B cell (primary cell): ENCODE measurements around the gene TRIM72. TPM values are rescaled to one million over a fixed set of nuclear protein-coding genes. Genes with fewer than 3 reads are reported as not detected.
A peak's percentile ranks its signal among the peaks of the same experiment; 100 is the strongest.

ENCODE experiments used
- ATAC-seq: fragments of 200-7000 bp; cut with Tn5 transposase; one replicate; pipeline ENCODE4 v1.10.0; 2021; ENCODE audit warnings: low read depth, mild to moderate bottlenecking, moderate number of reproducible peaks, moderate library complexity
- CTCF ChIA-PET: fragments of 350-600 bp; sonication (Branson Sonifier 250); formaldehyde crosslinking; loops from one replicate; lab custom pipeline; 2021; ENCODE audit warnings: antibody characterized with exemption, inconsistent platforms; lab: Charles Lee
- POLR2A ChIA-PET: fragments of 350-600 bp; sonication (Branson Sonifier 250); formaldehyde crosslinking; loops from one replicate; lab custom pipeline; 2021; ENCODE audit warnings: antibody characterized with exemption; lab: Charles Lee
- DNase-seq: peaks from one replicate; pipeline ENCODE4 v3.0.0; 2013
- H2AFZ ChIP-seq: 2 replicates; pipeline ENCODE4 v1.6.1; 2012; ENCODE audit warnings: mild to moderate bottlenecking, low read depth, low read length; ENCODE audit not compliant: insufficient read depth, poor library complexity, severe bottlenecking
- H3K27ac ChIP-seq, 2 donors: 1 replicate in 1 of 2; 2 replicates in 1 of 2; pipeline ENCODE4 v1.5.1; 2012 to 2013; ENCODE audit warnings: low read length in 2 of 2, mild to moderate bottlenecking in 2 of 2, moderate library complexity in 1 of 2
- H3K27me3 ChIP-seq, 4 experiments: fragments of 200-600 bp in 1 of 4; sonication (generic) in 1 of 4; replicated peaks in 1 of 4; 1 replicate in 2 of 4; 2 replicates in 2 of 4; pipeline versions ENCODE4 v1.6.1 to v1.7.0; 2013 to 2016; ENCODE audit warnings: low read length in 3 of 4, mild to moderate bottlenecking in 2 of 4, mixed read lengths in 1 of 4, moderate library complexity in 1 of 4; ENCODE audit not compliant: insufficient read depth in 4 of 4, control insufficient read depth in 3 of 4; ENCODE audit errors: control extremely low read depth in 1 of 4
- H3K36me3 ChIP-seq, 2 experiments: replicated peaks in 1 of 2; 1 replicate in 1 of 2; 2 replicates in 1 of 2; pipeline versions ENCODE4 v1.6.1 to v1.7.1; 2013; ENCODE audit warnings: low read length in 1 of 2; ENCODE audit not compliant: insufficient read depth in 2 of 2, control insufficient read depth in 1 of 2; ENCODE audit errors: control extremely low read depth in 1 of 2, extremely low read depth in 1 of 2
- H3K4me1 ChIP-seq, 2 donors: fragments of 200-600 bp in 1 of 2; sonication (generic) in 1 of 2; 1 replicate in 1 of 2; 2 replicates in 1 of 2; pipeline versions ENCODE4 v1.5.1 to v1.6.1; 2013 to 2017; ENCODE audit warnings: low read length in 2 of 2; ENCODE audit not compliant: control insufficient read depth in 2 of 2, insufficient read depth in 2 of 2
- H3K4me2 ChIP-seq: replicated peaks from 2 replicates; pipeline ENCODE3; 2012; ENCODE audit warnings: mild to moderate bottlenecking, low read depth, low read length; ENCODE audit not compliant: poor library complexity, severe bottlenecking
- H3K4me3 ChIP-seq, 5 experiments: fragments of 200-600 bp in 1 of 5; sonication (generic) in 1 of 5; 1 replicate in 3 of 5; 2 replicates in 2 of 5; pipeline versions ENCODE4 v1.5.1 to v1.7.0; 2011 to 2016; ENCODE audit warnings: low read length in 4 of 5, mild to moderate bottlenecking in 4 of 5, low read depth in 2 of 5, control low read depth in 1 of 5, moderate library complexity in 1 of 5; ENCODE audit not compliant: insufficient read depth in 1 of 5; ENCODE audit errors: control extremely low read depth in 1 of 5, extremely low read depth in 1 of 5
- H3K79me2 ChIP-seq: fragments of 200-600 bp; sonication (generic); one replicate; pipeline ENCODE4 v1.6.0; 2016; ENCODE audit warnings: low read length; ENCODE audit not compliant: control insufficient read depth, insufficient read depth
- H3K9ac ChIP-seq: fragments of 200-600 bp; sonication (generic); 2 replicates; pipeline ENCODE4 v1.6.1; 2017; ENCODE audit warnings: mild to moderate bottlenecking, low read length, moderate library complexity
- H3K9me3 ChIP-seq, 3 donors: one replicate each; pipeline versions ENCODE4 v1.6.1 to v1.7.1; 2013; ENCODE audit warnings: low read length in 2 of 3; ENCODE audit not compliant: control insufficient read depth in 2 of 3, insufficient read depth in 1 of 3; ENCODE audit errors: control extremely low read depth in 1 of 3
- H4K20me1 ChIP-seq: 2 replicates; pipeline ENCODE4 v1.6.0; 2012; ENCODE audit warnings: mild to moderate bottlenecking, low read length; ENCODE audit not compliant: insufficient read depth, control insufficient read depth, poor library complexity, severe bottlenecking
- H3K27ac Mint-ChIP-seq: one replicate; pipeline ENCODE4 v1.8.0; 2021; ENCODE audit warnings: mixed read lengths
- H3K27me3 Mint-ChIP-seq: one replicate; pipeline ENCODE4 v1.8.0; 2021; ENCODE audit warnings: mixed read lengths
- H3K4me1 Mint-ChIP-seq: one replicate; pipeline ENCODE4 v1.8.0; 2021; ENCODE audit warnings: mixed read lengths
- H3K4me3 Mint-ChIP-seq: one replicate; pipeline ENCODE4 v1.8.0; 2021; ENCODE audit warnings: mixed read lengths
- H3K9me3 Mint-ChIP-seq: one replicate; pipeline ENCODE4 v1.8.0; 2022; ENCODE audit warnings: mixed read lengths; ENCODE audit not compliant: insufficient read depth
- EZH2 ChIP-seq: IDR thresholded peaks from 2 replicates; pipeline ENCODE4 v1.6.1; 2012; ENCODE audit warnings: borderline replicate concordance, low read depth, mild to moderate bottlenecking, moderate library complexity, low read length; ENCODE audit not compliant: insufficient read depth, poor library complexity, severe bottlenecking
- WGBS: methylation state at CpG from one replicate; pipeline ENCODE4 v1.1.5; 2013; ENCODE audit warnings: missing lambda C conversion rate; ENCODE audit not compliant: insufficient coverage; 5-methylcytosine and 5-hydroxymethylcytosine counted together
- intact Hi-C: fragments of 100-400 bp; cut with micrococcal nuclease; formaldehyde crosslinking; loops from one replicate; pipeline ENCODE4 v1.10.0; 2022
- polyA plus RNA-seq: library from polyadenylated mRNA; depleted of rRNA; stranded (reverse); fragments of >200 nt; gene quantifications from 2 replicates; pipeline ENCODE4 v1.2.3, GENCODE V29; 2012
- total RNA-seq, 2 donors: library from RNA; stranded (reverse); fragments of 120-200 nt in 1 of 2; gene quantifications; 1 replicate in 1 of 2; 2 replicates in 1 of 2; pipeline versions ENCODE4 v1.2.3 to v1.2.4, GENCODE V29; 2013 to 2022
- TF ChIP-seq, protein P1 (sequence below): fragments of 200-600 bp; IDR thresholded peaks from one replicate; pipeline ENCODE4 v1.8.0; 2022; ENCODE audit warnings: antibody characterized with exemption, mild to moderate bottlenecking

The TRIM72 gene
- total and polyA plus RNA-seq, 2 donors (not counting 1 experiment from before 2014, with no cell fraction given) = 0.03 to 0.05 TPM

DNA sequence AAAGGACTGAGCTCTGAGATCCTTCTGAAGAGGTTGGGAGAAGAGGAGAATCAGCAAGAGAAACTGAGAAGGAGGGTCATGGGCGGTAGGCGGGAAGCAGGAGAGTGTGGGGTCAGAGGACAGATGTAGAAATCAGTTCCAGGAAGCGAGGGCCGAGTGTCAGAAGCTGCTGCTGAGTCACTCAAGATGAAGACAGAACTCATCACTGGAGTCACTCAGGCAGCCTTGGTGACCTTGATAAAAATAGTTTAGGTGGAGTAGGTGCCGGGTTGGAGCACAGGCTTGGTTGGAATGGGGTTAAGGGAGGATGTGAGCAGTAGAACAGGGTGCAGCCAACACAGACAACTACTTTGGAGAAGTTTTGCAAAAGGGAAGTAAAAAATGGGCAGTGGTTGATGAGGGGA is 39.7 kb downstream of the TRIM72 start:
- ChIA-PET POLR2A (no interaction called here), CTCF (no interaction called here)
- H3K4me3 Mint-ChIP-seq = no peak overlapping the region
- H3K4me2 ChIP-seq = peak overlapping the region; percentile 45
- H3K4me1 ChIP-seq = peaks cover 12 to 13% of the 10 kb centered on the region in 2 donors
- DNase-seq (peak; percentile 28), ATAC-seq (no peak)
- no peak overlapping the region for H3K4me3 ChIP-seq
- no peaks in the 10 kb centered on the region for H3K36me3 ChIP-seq
- H3K9me3 ChIP-seq = no peaks in the 10 kb centered on the region
- TF ChIP-seq EZH2 = no peak
- TF ChIP-seq, protein P1, sequence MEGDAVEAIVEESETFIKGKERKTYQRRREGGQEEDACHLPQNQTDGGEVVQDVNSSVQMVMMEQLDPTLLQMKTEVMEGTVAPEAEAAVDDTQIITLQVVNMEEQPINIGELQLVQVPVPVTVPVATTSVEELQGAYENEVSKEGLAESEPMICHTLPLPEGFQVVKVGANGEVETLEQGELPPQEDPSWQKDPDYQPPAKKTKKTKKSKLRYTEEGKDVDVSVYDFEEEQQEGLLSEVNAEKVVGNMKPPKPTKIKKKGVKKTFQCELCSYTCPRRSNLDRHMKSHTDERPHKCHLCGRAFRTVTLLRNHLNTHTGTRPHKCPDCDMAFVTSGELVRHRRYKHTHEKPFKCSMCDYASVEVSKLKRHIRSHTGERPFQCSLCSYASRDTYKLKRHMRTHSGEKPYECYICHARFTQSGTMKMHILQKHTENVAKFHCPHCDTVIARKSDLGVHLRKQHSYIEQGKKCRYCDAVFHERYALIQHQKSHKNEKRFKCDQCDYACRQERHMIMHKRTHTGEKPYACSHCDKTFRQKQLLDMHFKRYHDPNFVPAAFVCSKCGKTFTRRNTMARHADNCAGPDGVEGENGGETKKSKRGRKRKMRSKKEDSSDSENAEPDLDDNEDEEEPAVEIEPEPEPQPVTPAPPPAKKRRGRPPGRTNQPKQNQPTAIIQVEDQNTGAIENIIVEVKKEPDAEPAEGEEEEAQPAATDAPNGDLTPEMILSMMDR = no peak
- H3K27me3 ChIP-seq = peaks cover 0 to 23% (median 7%) of the 10 kb centered on the region in 4 experiments
- H4K20me1 ChIP-seq = no peaks in the 10 kb centered on the region
- H3K27ac Mint-ChIP-seq = no peak overlapping the region
- H3K9me3 Mint-ChIP-seq = no peaks in the 10 kb centered on the region
- intact Hi-C loops = no loop called here
- H3K9ac ChIP-seq = no peak overlapping the region
- WGBS = 33% methylated on average over 5 of the region's 5 CpGs
- peaks cover 25% of the 10 kb centered on the region for H3K4me1 Mint-ChIP-seq
- H3K27ac ChIP-seq = no peak overlapping the region
- peaks cover 5% of the 10 kb centered on the region for H3K27me3 Mint-ChIP-seq
- H2AFZ ChIP-seq = no peak overlapping the region
- H3K79me2 ChIP-seq = no peaks in the 10 kb centered on the region

- H3K79me2 ChIP-seq = peaks cover 2% of the 10 kb centered on the region
- intact Hi-C loops = no loop called here
- H3K4me2 ChIP-seq = no peak overlapping the region
- Mint-ChIP-seq H3K27me3 (peaks cover 5% of the 10 kb centered on the region), H3K9me3 (no peaks in the 10 kb centered on the region), H3K4me1 (peaks cover 46% of the 10 kb centered on the region), H3K4me3 (no peak overlapping the region), H3K27ac (no peak overlapping the region)
- ATAC-seq = no peak
- H3K27me3 ChIP-seq = peaks cover 0 to 8% (median 4%) of the 10 kb centered on the region in 4 experiments
- no peak overlapping the region for H2AFZ ChIP-seq
- DNase-seq = no peak
- no peak overlapping the region for H3K9ac ChIP-seq
- H3K9me3 ChIP-seq = peaks cover 0 to 2% (median 0%) of the 10 kb centered on the region in 3 donors
- H3K4me1 ChIP-seq = peaks cover 37 to 40% of the 10 kb centered on the region in 2 donors
- 84% methylated on average over 6 of the region's 8 CpGs for WGBS
- CTCF ChIA-PET = interaction anchor here (0.6 to 1.3 kb wide), 2 partner anchors 9 to 17 kb away, joined by 3 read pairs; no protein-coding TSS in a partner anchor
- H3K27ac ChIP-seq = no peak overlapping the region
- no peaks in the 10 kb centered on the region for H3K36me3 ChIP-seq
- POLR2A ChIA-PET = no interaction called here
- H4K20me1 ChIP-seq = no peaks in the 10 kb centered on the region
- TF ChIP-seq EZH2 = no peak
- TF ChIP-seq, protein P1 = no peak
- H3K4me3 ChIP-seq = no peak overlapping the region
Measured at GRCh38 chr16:31256466-31256865, 42.5 kb downstream of the TRIM72 start.
